Prostate gland (tissue), 2 donors: ENCODE measurements around the gene BAZ1B. TPM values are rescaled to one million over a fixed set of nuclear protein-coding genes. Genes with fewer than 3 reads are reported as not detected.

Experiments used
- DNase-seq: peaks from one replicate; pipeline ENCODE4 v3.0.0-alpha.2; 2019; ENCODE audit warnings: low spot score
- H3K27ac ChIP-seq, 2 donors: fragments of 200-600 bp; sonication (generic); 2 replicates each; pipeline ENCODE4 v1.5.1; 2017 to 2019
- H3K27me3 ChIP-seq: fragments of 200-600 bp; sonication (generic); replicated peaks from 2 replicates; pipeline ENCODE4 v1.5.1; 2019; ENCODE audit not compliant: insufficient read depth
- H3K36me3 ChIP-seq, 2 donors: fragments of 200-600 bp; sonication (generic); 1 replicate in 1 of 2; 2 replicates in 1 of 2; pipeline versions ENCODE4 v1.5.1 to v1.8.1; 2017 to 2019
- H3K4me1 ChIP-seq: fragments of 200-600 bp; sonication (generic); replicated peaks from 2 replicates; pipeline ENCODE4 v1.5.1; 2019
- H3K4me3 ChIP-seq, 2 donors: fragments of 200-600 bp; sonication (generic); 2 replicates each; pipeline ENCODE4 v1.5.1; 2017 to 2019
- H3K9me3 ChIP-seq: fragments of 200-600 bp; sonication (generic); 2 replicates; pipeline ENCODE4 v1.5.1; 2017
- CTCF ChIP-seq, 4 experiments: fragments of 200-600 bp in 2 of 4; fragments of 450-650 bp in 2 of 4; sonication (generic) in 2 of 4; IDR thresholded peaks; 1 replicate in 3 of 4; 2 replicates in 1 of 4; pipeline ENCODE4 v1.5.1; 2016 to 2019; ENCODE audit warnings: antibody characterized with exemption in 4 of 4, mild to moderate bottlenecking in 2 of 4, moderate library complexity in 2 of 4
- POLR2A ChIP-seq: fragments of 450-650 bp; IDR thresholded peaks from one replicate; pipeline ENCODE4 v1.6.1; 2016; ENCODE audit warnings: antibody characterized with exemption, mild to moderate bottlenecking
- POLR2AphosphoS5 ChIP-seq: sonication (generic); formaldehyde crosslinking; IDR thresholded peaks from one replicate; pipeline ENCODE4 v1.6.1; 2017; ENCODE audit warnings: antibody characterized with exemption
- WGBS: methylation state at CpG from one replicate; pipeline ENCODE4 v1.1.5; 2018; 5-methylcytosine and 5-hydroxymethylcytosine counted together
- intact Hi-C: fragments of 100-400 bp; cut with DNase I; formaldehyde crosslinking; loops from one replicate; pipeline ENCODE4 v1.14.2; 2022
- total RNA-seq, 2 donors: library from RNA; depleted of rRNA; stranded (reverse); fragments of >200 nt; gene quantifications; one replicate each; pipeline ENCODE4 v1.1.0, GENCODE V29; 2016

Gene BAZ1B
- total RNA-seq, 2 donors from 2014 or later = 43.4 to 56.4 TPM

GRCh38 chr7:73446682-73447081, 75.4 kb downstream of the BAZ1B start:
- no peak overlapping the region for H3K27ac ChIP-seq
- H3K9me3 ChIP-seq = no peaks in the 10 kb centered on the region
- 40% methylated on average over 4 of the region's 4 CpGs for WGBS
- peaks cover 13 to 27% of the 10 kb centered on the region in 2 donors for H3K36me3 ChIP-seq
- DNase-seq = no peak
- intact Hi-C loops = loop anchor here (5.0 kb wide), 1 partner anchor 104 kb away; no protein-coding TSS in a partner anchor
- no peaks in the 10 kb centered on the region for H3K27me3 ChIP-seq
- peaks cover 4% of the 10 kb centered on the region for H3K4me1 ChIP-seq
- TF ChIP-seq POLR2AphosphoS5 (no peak), CTCF (IDR thresholded peaks at IDR 0.05) (no peak)
- no peak overlapping the region for H3K4me3 ChIP-seq

GRCh38 chr7:73443548-73444255, 78.4 kb downstream of the BAZ1B start:
- peaks cover 13 to 35% of the 10 kb centered on the region in 2 donors for H3K36me3 ChIP-seq
- H3K27ac ChIP-seq = no peak overlapping the region
- TF ChIP-seq POLR2A = no peak
- TF ChIP-seq POLR2AphosphoS5 = no peak
- no peak for TF ChIP-seq CTCF (IDR thresholded peaks at IDR 0.05)

GRCh38 chr7:73442903-73443500, 79.1 kb downstream of the BAZ1B start:
- H3K27ac ChIP-seq = no peak overlapping the region
- WGBS = 83% methylated on average over 11 of the region's 11 CpGs
- H3K9me3 ChIP-seq = no peaks in the 10 kb centered on the region
- TF ChIP-seq POLR2A (no peak), CTCF (IDR thresholded peaks at IDR 0.05) (no peak), POLR2AphosphoS5 (no peak)
- no peak for DNase-seq
- no peaks in the 10 kb centered on the region for H3K27me3 ChIP-seq
- no peak overlapping the region for H3K4me3 ChIP-seq
- H3K36me3 ChIP-seq = peaks cover 13 to 35% of the 10 kb centered on the region in 2 donors
- intact Hi-C loops = no loop called here
- peaks cover 4% of the 10 kb centered on the region for H3K4me1 ChIP-seq

More at GRCh38 chr7:73443548-73444255, 78.4 kb downstream of the BAZ1B start:
- WGBS = 83% methylated on average over 12 of the region's 12 CpGs
- DNase-seq = no peak
- Histone ChIP-seq H3K4me3 (no peak overlapping the region), H3K4me1 (peaks cover 4% of the 10 kb centered on the region), H3K27me3 (no peaks in the 10 kb centered on the region), H3K9me3 (no peaks in the 10 kb centered on the region)
- intact Hi-C loops = no loop called here

- DNase-seq = no peak
- H3K4me1 ChIP-seq = no peaks in the 10 kb centered on the region
- H3K4me3 ChIP-seq = no peak overlapping the region
- 78% methylated on average over 13 of the region's 13 CpGs for WGBS
- H3K27ac ChIP-seq = no peak overlapping the region
- no peaks in the 10 kb centered on the region for H3K9me3 ChIP-seq
- no peak for TF ChIP-seq CTCF (IDR thresholded peaks at IDR 0.05)
- no peak for TF ChIP-seq POLR2AphosphoS5
- no peak for TF ChIP-seq POLR2A
- H3K36me3 ChIP-seq = peaks cover 13 to 35% of the 10 kb centered on the region in 2 donors
- no peaks in the 10 kb centered on the region for H3K27me3 ChIP-seq
- intact Hi-C loops = no loop called here
Measured at GRCh38 chr7:73442222-73442902, 79.7 kb downstream of the BAZ1B start.
